ENCODE measurements around the gene SEMA5B.

SEMA5B gene

GRCh38 chr3:122911901-122912300, 115.7 kb downstream of the SEMA5B start:
- H3K27ac ChIP-seq (ENCODE audit: low read length), result no peak overlapping the region
- H3K27me3 ChIP-seq (replicated peaks; ENCODE audit: insufficient read depth, low read length), result no peaks in the 10 kb centered on the region
- no peak overlapping the region for H2AFZ ChIP-seq (ENCODE audit: low read length)
- H3K79me2 ChIP-seq (ENCODE audit: low read length), result no peaks in the 10 kb centered on the region
- H4K20me1 ChIP-seq (ENCODE audit: insufficient read depth, low read length), result no peaks in the 10 kb centered on the region
- H3K9ac ChIP-seq (ENCODE audit: low read length), result no peak overlapping the region
- H3K4me3 ChIP-seq (ENCODE audit: low read length), result no peak overlapping the region
- DNase-seq, result no peak
- H3F3A ChIP-seq (ENCODE audit: insufficient read depth, low read length), result no peaks in the 10 kb centered on the region
- H3K4me1 ChIP-seq (ENCODE audit: low read length), result peaks cover 22% of the 10 kb centered on the region
- no peak overlapping the region for H3K4me2 ChIP-seq (ENCODE audit: low read depth, low read length)
- no peaks in the 10 kb centered on the region for H3K9me3 ChIP-seq (replicated peaks; ENCODE audit: insufficient read depth, low read length)
- H3K9me2 ChIP-seq (replicated peaks; ENCODE audit: insufficient read depth, low read length), result no peaks in the 10 kb centered on the region
- TF ChIP-seq EZH2phosphoT487 (IDR thresholded peaks at IDR 0.05; ENCODE audit: low read length) (no peak), EZH2 (optimal IDR thresholded peaks at IDR 0.05; ENCODE audit: low read depth, low read length) (no peak), CTCF (IDR thresholded peaks at IDR 0.05; ENCODE audit: low read length) (no peak)
- no peaks in the 10 kb centered on the region for H3K36me3 ChIP-seq (replicated peaks; ENCODE audit: insufficient read depth, low read length)

GRCh38 chr3:122908251-122908650, 119.3 kb downstream of the SEMA5B start:
- no peaks in the 10 kb centered on the region for H3K9me2 ChIP-seq (replicated peaks; ENCODE audit: insufficient read depth, low read length)
- H3K4me3 ChIP-seq (ENCODE audit: low read length), result no peak overlapping the region
- H2AFZ ChIP-seq (ENCODE audit: low read length), result no peak overlapping the region
- no peaks in the 10 kb centered on the region for H3K9me3 ChIP-seq (replicated peaks; ENCODE audit: insufficient read depth, low read length)
- H3K9ac ChIP-seq (ENCODE audit: low read length), result no peak overlapping the region
- H3K4me1 ChIP-seq (ENCODE audit: low read length), result no peaks in the 10 kb centered on the region
- no peaks in the 10 kb centered on the region for H4K20me1 ChIP-seq (ENCODE audit: insufficient read depth, low read length)
- H3K36me3 ChIP-seq (replicated peaks; ENCODE audit: insufficient read depth, low read length), result no peaks in the 10 kb centered on the region
- no peaks in the 10 kb centered on the region for H3F3A ChIP-seq (ENCODE audit: insufficient read depth, low read length)
- H3K27me3 ChIP-seq (replicated peaks; ENCODE audit: insufficient read depth, low read length), result no peaks in the 10 kb centered on the region
- TF ChIP-seq EZH2phosphoT487 (IDR thresholded peaks at IDR 0.05; ENCODE audit: low read length) (no peak), CTCF (IDR thresholded peaks at IDR 0.05; ENCODE audit: low read length) (no peak), EZH2 (optimal IDR thresholded peaks at IDR 0.05; ENCODE audit: low read depth, low read length) (no peak)
- no peaks in the 10 kb centered on the region for H3K79me2 ChIP-seq (ENCODE audit: low read length)
- no peak for DNase-seq
- no peak overlapping the region for H3K4me2 ChIP-seq (ENCODE audit: low read depth, low read length)
- H3K27ac ChIP-seq (ENCODE audit: low read length), result no peak overlapping the region

- Histone ChIP-seq H4K20me1 (ENCODE audit: insufficient read depth, low read length) (no peaks in the 10 kb centered on the region), H3K27me3 (replicated peaks; ENCODE audit: insufficient read depth, low read length) (no peaks in the 10 kb centered on the region), H3K9me2 (replicated peaks; ENCODE audit: insufficient read depth, low read length) (no peaks in the 10 kb centered on the region), H2AFZ (ENCODE audit: low read length) (no peak overlapping the region), H3K4me3 (ENCODE audit: low read length) (no peak overlapping the region), H3K27ac (ENCODE audit: low read length) (no peak overlapping the region), H3K36me3 (replicated peaks; ENCODE audit: insufficient read depth, low read length) (no peaks in the 10 kb centered on the region), H3K9ac (ENCODE audit: low read length) (no peak overlapping the region), H3K79me2 (ENCODE audit: low read length) (no peaks in the 10 kb centered on the region), H3F3A (ENCODE audit: insufficient read depth, low read length) (no peaks in the 10 kb centered on the region), H3K4me1 (ENCODE audit: low read length) (no peaks in the 10 kb centered on the region), H3K9me3 (replicated peaks; ENCODE audit: insufficient read depth, low read length) (no peaks in the 10 kb centered on the region), H3K4me2 (ENCODE audit: low read depth, low read length) (no peak overlapping the region)
- no peak for TF ChIP-seq EZH2 (optimal IDR thresholded peaks at IDR 0.05; ENCODE audit: low read depth, low read length)
- no peak for TF ChIP-seq EZH2phosphoT487 (IDR thresholded peaks at IDR 0.05; ENCODE audit: low read length)
- TF ChIP-seq CTCF (IDR thresholded peaks at IDR 0.05; ENCODE audit: low read length), result no peak
- no peak for DNase-seq
Observed at GRCh38 chr3:122907471-122907870, 120.1 kb downstream of the SEMA5B start.

Measured in MM.1S (cell line).